ENCODE results near the gene SIRT1. TPM values are rescaled to one million over a fixed set of nuclear protein-coding genes. Genes with fewer than 3 reads are reported as not detected.

Gene SIRT1
- total and polyA plus RNA-seq, 9 of the 15 experiments (the other 6 are each of a cell fraction or from before 2014, with no cell fraction given): 7.8 to 25.8 (median 19.1) TPM

DNA sequence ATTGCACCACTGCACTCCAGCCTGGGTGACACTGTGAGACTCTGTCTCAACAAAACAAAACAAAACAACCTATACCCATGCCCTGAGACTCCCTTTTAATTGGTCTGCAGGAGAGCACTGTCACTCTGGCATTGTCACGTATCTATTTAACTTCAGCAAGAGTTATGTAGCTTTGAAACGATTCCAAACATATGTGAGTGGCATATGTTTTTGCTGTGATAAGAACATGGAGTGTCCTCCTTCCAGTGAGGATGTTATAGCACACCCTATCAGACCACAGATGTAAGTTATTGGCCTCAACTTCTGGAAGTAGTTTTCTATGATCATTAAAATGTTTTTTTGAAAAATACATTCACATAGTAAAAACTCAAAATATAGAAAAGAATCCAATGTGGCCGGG is 30.9 kb upstream of the SIRT1 start (continued):
- no peak for TF ChIP-seq ZNF384 (IDR thresholded peaks at IDR 0.05; ENCODE audit: low read depth, low read length)
- TF ChIP-seq ZSCAN32 (CRISPR knock-in tag; IDR thresholded peaks at IDR 0.05): no peak
- 0 out of 2 replicates have a peak, but pooled peaks have one; percentile 32 for TF ChIP-seq GATA2 (CRISPR knock-in tag; IDR thresholded peaks at IDR 0.05)
- TF ChIP-seq ARID3A (IDR thresholded peaks at IDR 0.05; ENCODE audit: borderline replicate concordance, low read depth, low read length): no peak
- TF ChIP-seq SMARCB1 (IDR thresholded peaks at IDR 0.05; ENCODE audit: insufficient read length, low read depth): no peak
- TF ChIP-seq ZNF311 (CRISPR knock-in tag; IDR thresholded peaks at IDR 0.05): no peak
- no peak for TF ChIP-seq RBM39 (optimal IDR thresholded peaks at IDR 0.05; ENCODE audit: low read depth, low read length)
- peak in 1 of 2 experiments; percentile 29; a peak in 1 of 4 replicates for TF ChIP-seq RAD21 (CRISPR knock-in tag; conservative IDR thresholded peaks at IDR 0.05 in 1 of 2, IDR thresholded peaks at IDR 0.05 in 1 of 2)
- peak; percentile 92 for TF ChIP-seq MEIS2 (IDR thresholded peaks at IDR 0.05; ENCODE audit: partially characterized antibody)
- TF ChIP-seq SRSF7 (optimal IDR thresholded peaks at IDR 0.05; ENCODE audit: low read depth, low read length): no peak
- TF ChIP-seq YY1 (IDR thresholded peaks at IDR 0.05; ENCODE audit: borderline replicate concordance in 1 of 3, control insufficient read depth in 1 of 3, extremely low read depth in 1 of 3, insufficient read depth in 3 of 3, insufficient read length in 1 of 3, insufficient replicate concordance in 2 of 3, low read depth in 1 of 3, low read length in 2 of 3): no peak
- no peak for TF ChIP-seq TAF1 (IDR thresholded peaks at IDR 0.05; ENCODE audit: control insufficient read depth, extremely low read depth, insufficient read depth, low read length, severe bottlenecking)
- no peak for TF ChIP-seq ESRRB (CRISPR knock-in tag; IDR thresholded peaks at IDR 0.05; ENCODE audit: borderline replicate concordance)
- 0 out of 4 replicates have a peak, but pooled peaks of 1 of the 2 experiments have one; percentile 22 for TF ChIP-seq KDM1A (IDR thresholded peaks at IDR 0.05)
- TF ChIP-seq SOX6 (IDR thresholded peaks at IDR 0.05): peak; percentile 74
- no peak for TF ChIP-seq U2AF2 (optimal IDR thresholded peaks at IDR 0.05; ENCODE audit: low read depth, low read length)
- no peak for TF ChIP-seq PCBP1 (IDR thresholded peaks at IDR 0.05; ENCODE audit: low read depth, low read length, poor library complexity, severe bottlenecking)
- TF ChIP-seq ZNF224 (CRISPR knock-in tag; IDR thresholded peaks at IDR 0.05): no peak

Measured in K562 (cell line).